Endodermal cell (in vitro differentiated cells): ENCODE measurements around the gene IPO5. TPM values are rescaled to one million over a fixed set of nuclear protein-coding genes. Genes with fewer than 3 reads are reported as not detected.

ENCODE experiments used
- DNase-seq: peaks from one replicate; pipeline ENCODE4 v3.0.0-alpha.2; 2017
- H3K27ac ChIP-seq: 2 replicates; pipeline ENCODE4 v1.5.1; 2013; ENCODE audit warnings: mild to moderate bottlenecking, low read depth, low read length, moderate library complexity
- H3K27me3 ChIP-seq: 2 replicates; pipeline ENCODE4 v1.6.1; 2013; ENCODE audit warnings: mild to moderate bottlenecking, low read length, moderate library complexity; ENCODE audit not compliant: insufficient read depth, control insufficient read depth, poor library complexity, severe bottlenecking
- H3K36me3 ChIP-seq: 2 replicates; pipeline ENCODE4 v1.7.0; 2013; ENCODE audit warnings: mild to moderate bottlenecking, low read length, moderate library complexity; ENCODE audit not compliant: control insufficient read depth, insufficient read depth
- H3K4me1 ChIP-seq: one replicate; pipeline ENCODE4 v1.7.0; 2013; ENCODE audit warnings: low read length; ENCODE audit not compliant: control insufficient read depth, insufficient read depth
- H3K4me3 ChIP-seq: 2 replicates; pipeline ENCODE4 v1.5.1; 2013; ENCODE audit warnings: mild to moderate bottlenecking, low read length, moderate library complexity
- H3K9ac ChIP-seq: 2 replicates; pipeline ENCODE4 v1.6.1; 2013; ENCODE audit warnings: mild to moderate bottlenecking, low read length, moderate library complexity; ENCODE audit not compliant: poor library complexity, severe bottlenecking; ENCODE audit errors: extremely low read depth
- H3K9me3 ChIP-seq: 2 replicates; pipeline ENCODE4 v1.6.1; 2013; ENCODE audit warnings: mild to moderate bottlenecking, low read length, moderate library complexity; ENCODE audit not compliant: control insufficient read depth
- H3K27ac Mint-ChIP-seq: 2 replicates; pipeline ENCODE4 v1.8.0; 2020; ENCODE audit warnings: mixed read lengths
- H3K27me3 Mint-ChIP-seq: 2 replicates; pipeline ENCODE4 v1.8.0; 2021; ENCODE audit warnings: mild to moderate bottlenecking, mixed read lengths; ENCODE audit not compliant: insufficient read depth
- H3K36me3 Mint-ChIP-seq: 2 replicates; pipeline ENCODE4 v1.8.0; 2020; ENCODE audit warnings: low read depth, mixed read lengths
- H3K4me1 Mint-ChIP-seq: 2 replicates; pipeline ENCODE4 v1.8.0; 2020; ENCODE audit warnings: mixed read lengths
- H3K4me3 Mint-ChIP-seq: 2 replicates; pipeline ENCODE4 v1.8.0; 2020; ENCODE audit warnings: mild to moderate bottlenecking, moderate library complexity, mixed read lengths
- H3K9me3 Mint-ChIP-seq: 2 replicates; pipeline ENCODE4 v1.8.0; 2020; ENCODE audit warnings: mild to moderate bottlenecking, mixed read lengths
- CTCF ChIP-seq: fragments of 200-600 bp; sonication (generic); conservative IDR thresholded peaks from 2 replicates; pipeline ENCODE4 v1.5.0; 2021; ENCODE audit warnings: antibody characterized with exemption, mild to moderate bottlenecking
- WGBS, 2 experiments: methylation state at CpG; one replicate each; pipeline versions ENCODE4 v1.1.5 to v1.1.7; 2013; ENCODE audit warnings: missing lambda C conversion rate in 2 of 2, mixed read lengths in 1 of 2; ENCODE audit not compliant: insufficient coverage in 1 of 2, insufficient read length in 1 of 2; 5-methylcytosine and 5-hydroxymethylcytosine counted together
- total RNA-seq, 2 donors: library from RNA; stranded (reverse); fragmentation: NEBNext Ultra II Directional in 1 of 2; extraction: Animal tissue kit (Norgen Biotek cat#: 25700) in 1 of 2; gene quantifications; 2 replicates in 1 of 2; 3 replicates in 1 of 2; pipeline ENCODE4 v1.2.1, GENCODE V29; 2021

The IPO5 gene
- total RNA-seq, 2 donors from 2014 or later: 259 to 280 TPM

DNA sequence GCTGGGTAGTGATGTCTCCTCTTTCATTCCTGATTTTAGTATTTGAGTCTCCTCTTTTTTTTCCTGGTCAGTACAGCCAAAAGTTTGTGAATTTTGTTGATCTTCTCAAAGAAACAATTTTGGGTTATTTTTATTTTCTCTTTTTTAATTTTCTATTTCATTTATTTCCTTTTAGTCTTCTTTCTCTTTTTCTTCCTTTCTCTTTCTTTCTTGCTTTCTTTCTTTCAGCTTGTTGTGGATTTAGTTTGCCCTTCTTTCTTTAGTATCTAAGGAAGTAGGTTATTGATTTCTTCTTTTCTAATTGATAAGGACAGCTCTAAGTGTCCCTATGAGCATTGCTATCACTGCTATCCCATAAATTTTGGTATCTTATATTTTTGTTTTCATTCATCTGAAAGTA, 13.8 kb downstream of the IPO5 start:
- Mint-ChIP-seq H3K9me3 (no peaks in the 10 kb centered on the region), H3K4me3 (no peak overlapping the region)
- DNase-seq: no peak

DNA sequence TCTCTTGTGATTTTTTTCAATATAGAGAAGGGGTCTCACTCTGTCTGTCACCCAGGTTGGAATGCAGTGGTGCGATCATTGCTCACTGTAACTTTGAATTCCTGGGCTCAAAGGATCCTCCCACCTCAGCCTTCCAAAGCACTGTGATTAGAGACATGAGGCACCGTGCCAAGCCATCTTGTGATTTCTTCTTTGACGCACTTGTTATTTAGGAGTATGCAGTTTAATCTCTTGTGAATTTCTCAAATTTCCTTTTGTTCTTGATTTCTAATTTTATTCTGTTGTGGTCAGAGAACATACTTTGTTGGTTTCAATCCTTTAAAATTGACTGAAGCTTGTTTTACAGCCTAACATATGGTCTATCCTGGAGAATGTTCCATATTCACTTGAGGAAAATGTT, 14.5 kb downstream of the IPO5 start:
- Histone ChIP-seq H3K9me3 (no peaks in the 10 kb centered on the region), H3K9ac (no peak overlapping the region), H3K27me3 (no peaks in the 10 kb centered on the region), H3K4me1 (no peaks in the 10 kb centered on the region), H3K27ac (no peak overlapping the region), H3K4me3 (no peak overlapping the region), H3K36me3 (no peaks in the 10 kb centered on the region)
- 98 to 100% methylated on average over 2 to 3 of the region's 3 CpGs for WGBS, 2 experiments
- Mint-ChIP-seq H3K9me3 (no peaks in the 10 kb centered on the region), H3K36me3 (no peaks in the 10 kb centered on the region), H3K4me3 (no peak overlapping the region), H3K4me1 (no peaks in the 10 kb centered on the region), H3K27ac (no peak overlapping the region), H3K27me3 (no peaks in the 10 kb centered on the region)
- no peak for DNase-seq
- TF ChIP-seq CTCF: no peak

More for the DNA sequence above, 13.8 kb downstream of the IPO5 start:
- no peaks in the 10 kb centered on the region for H3K4me1 ChIP-seq
- H3K36me3 ChIP-seq: no peaks in the 10 kb centered on the region
- no peaks in the 10 kb centered on the region for H3K36me3 Mint-ChIP-seq
- no peak overlapping the region for H3K9ac ChIP-seq
- no peak overlapping the region for H3K27ac Mint-ChIP-seq
- no peak for TF ChIP-seq CTCF
- no peak overlapping the region for H3K4me3 ChIP-seq
- no peaks in the 10 kb centered on the region for H3K27me3 Mint-ChIP-seq
- H3K9me3 ChIP-seq: no peaks in the 10 kb centered on the region
- no peaks in the 10 kb centered on the region for H3K27me3 ChIP-seq
- no peak overlapping the region for H3K27ac ChIP-seq
- H3K4me1 Mint-ChIP-seq: no peaks in the 10 kb centered on the region

DNA sequence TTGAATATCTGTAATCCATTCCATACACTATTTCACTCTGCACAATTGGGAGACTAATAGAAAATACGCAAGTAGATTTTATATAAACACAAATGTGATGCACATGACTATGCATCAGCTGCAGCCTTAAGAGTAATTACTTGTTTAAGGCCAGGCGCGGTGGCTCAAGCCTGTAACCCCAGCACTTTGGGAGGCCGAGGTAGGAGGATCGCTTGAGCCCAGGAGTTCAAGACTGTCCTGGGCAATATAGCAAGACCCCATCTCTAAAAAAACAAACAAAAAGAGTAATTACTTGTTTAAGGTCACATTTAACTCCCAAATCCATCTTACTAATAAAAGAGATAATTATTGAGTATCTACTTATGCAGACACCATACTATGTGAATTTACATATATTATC, 18.0 kb downstream of the IPO5 start:
- H3K27me3 Mint-ChIP-seq: no peaks in the 10 kb centered on the region
- no peak overlapping the region for H3K4me3 Mint-ChIP-seq
- no peak overlapping the region for H3K4me3 ChIP-seq
- H3K27ac ChIP-seq: no peak overlapping the region
- no peaks in the 10 kb centered on the region for H3K4me1 ChIP-seq
- H3K9me3 ChIP-seq: no peaks in the 10 kb centered on the region
- no peaks in the 10 kb centered on the region for H3K27me3 ChIP-seq
- H3K36me3 ChIP-seq: no peaks in the 10 kb centered on the region
- H3K4me1 Mint-ChIP-seq: no peaks in the 10 kb centered on the region
- 96 to 98% methylated on average over 4 to 5 of the region's 5 CpGs for WGBS, 2 experiments
- TF ChIP-seq CTCF: no peak
- H3K27ac Mint-ChIP-seq: no peak overlapping the region
- DNase-seq: no peak
- no peaks in the 10 kb centered on the region for H3K9me3 Mint-ChIP-seq
- H3K36me3 Mint-ChIP-seq: no peaks in the 10 kb centered on the region
- H3K9ac ChIP-seq: no peak overlapping the region
